ENCODE results near the gene SLC35G4. TPM values are rescaled to one million over a fixed set of nuclear protein-coding genes. Genes with fewer than 3 reads are reported as not detected.
"Not testable (repeated sequence)": the region's sequence is repeated elsewhere in the genome, so short reads cannot be mapped to it uniquely, and the experiment has no call there.

Gene SLC35G4
- polyA plus RNA-seq, 3 donors: not detected

GRCh38 chr18:11600321-11600720 lies 9.1 kb upstream of the SLC35G4 start:
- no peaks in the 10 kb centered on the region for H3K36me3 ChIP-seq (replicated peaks in 1 of 2; ENCODE audit: control insufficient read depth in 1 of 2, insufficient read depth in 2 of 2, low read length in 2 of 2)
- no peak overlapping the region for H3K27ac ChIP-seq (ENCODE audit: low read depth in 1 of 2, low read length in 2 of 2)
- no peak for TF ChIP-seq CTCF (IDR thresholded peaks at IDR 0.05)
- Mint-ChIP-seq H3K9me3 (peaks cover 0 to 8% (median 2%) of the 10 kb centered on the region in 7 donors), H3K27ac (no peak overlapping the region), H3K36me3 (no peaks in the 10 kb centered on the region), H3K27me3 (ENCODE audit: low read depth in 3 of 3) (peaks cover 0 to 3% (median under 1%) of the 10 kb centered on the region in 3 donors), H3K4me3 (no peak overlapping the region), H3K4me1 (no peaks in the 10 kb centered on the region)
- H2AFZ ChIP-seq (ENCODE audit: insufficient read depth, low read depth, low read length, poor library complexity, severe bottlenecking): no peak overlapping the region
- no peaks in the 10 kb centered on the region for H3K9me3 ChIP-seq (replicated peaks in 1 of 2; ENCODE audit: control insufficient read depth in 1 of 2, insufficient read depth in 1 of 2, low read length in 2 of 2)
- no peak overlapping the region for H3K4me3 ChIP-seq (replicated peaks in 1 of 3; ENCODE audit: low read depth in 2 of 3, low read length in 3 of 3)
- DNase-seq: no peak
- intact Hi-C loops (cut with micrococcal nuclease): no loop called here
- H3K79me2 ChIP-seq (ENCODE audit: insufficient read depth, low read length): no peaks in the 10 kb centered on the region
- H3K4me2 ChIP-seq (replicated peaks; ENCODE audit: extremely low read depth, low read length, poor library complexity, severe bottlenecking): no peak overlapping the region
- no peaks in the 10 kb centered on the region for H4K20me1 ChIP-seq (ENCODE audit: insufficient read depth, low read length)
- H3K4me1 ChIP-seq (ENCODE audit: control insufficient read depth in 1 of 2, insufficient read depth in 2 of 2, low read length in 2 of 2): no peaks in the 10 kb centered on the region
- 100% methylated on average over 3 of the region's 3 CpGs for WGBS (ENCODE audit: insufficient coverage)
- H3K27me3 ChIP-seq (ENCODE audit: control insufficient read depth in 2 of 2, insufficient read depth in 2 of 2, low read length in 2 of 2): no peaks in the 10 kb centered on the region
- no peak overlapping the region for H3K9ac ChIP-seq (ENCODE audit: insufficient read depth, low read length, poor library complexity, severe bottlenecking)

- TF ChIP-seq CTCF (IDR thresholded peaks at IDR 0.05): no peak
- no peak overlapping the region for H3K4me3 Mint-ChIP-seq
- no peaks in the 10 kb centered on the region for H3K36me3 ChIP-seq (replicated peaks in 1 of 2; ENCODE audit: control insufficient read depth in 1 of 2, insufficient read depth in 2 of 2, low read length in 2 of 2)
- no peak overlapping the region for H3K27ac ChIP-seq (ENCODE audit: low read depth in 1 of 2, low read length in 2 of 2)
- H2AFZ ChIP-seq (ENCODE audit: insufficient read depth, low read depth, low read length, poor library complexity, severe bottlenecking): no peak overlapping the region
- no peaks in the 10 kb centered on the region for H3K4me1 Mint-ChIP-seq
- 10% methylated on average over 2 of the region's 2 CpGs for WGBS (ENCODE audit: insufficient coverage)
- H3K27ac Mint-ChIP-seq: no peak overlapping the region
- H3K36me3 Mint-ChIP-seq: no peaks in the 10 kb centered on the region
- no peak overlapping the region for H3K9ac ChIP-seq (ENCODE audit: insufficient read depth, low read length, poor library complexity, severe bottlenecking)
- no peaks in the 10 kb centered on the region for H4K20me1 ChIP-seq (ENCODE audit: insufficient read depth, low read length)
- peaks cover 0 to 2% (median under 1%) of the 10 kb centered on the region in 7 donors for H3K9me3 Mint-ChIP-seq
- H3K27me3 Mint-ChIP-seq (ENCODE audit: low read depth in 3 of 3): peaks cover 0 to 2% (median 0%) of the 10 kb centered on the region in 3 donors
- no peak for DNase-seq
- H3K79me2 ChIP-seq (ENCODE audit: insufficient read depth, low read length): no peaks in the 10 kb centered on the region
- H3K9me3 ChIP-seq (replicated peaks in 1 of 2; ENCODE audit: control insufficient read depth in 1 of 2, insufficient read depth in 1 of 2, low read length in 2 of 2): no peaks in the 10 kb centered on the region
- no peak overlapping the region for H3K4me3 ChIP-seq (replicated peaks in 1 of 3; ENCODE audit: low read depth in 2 of 3, low read length in 3 of 3)
- intact Hi-C loops (cut with micrococcal nuclease): no loop called here
- H3K4me2 ChIP-seq (replicated peaks; ENCODE audit: extremely low read depth, low read length, poor library complexity, severe bottlenecking): no peak overlapping the region
- H3K4me1 ChIP-seq (ENCODE audit: control insufficient read depth in 1 of 2, insufficient read depth in 2 of 2, low read length in 2 of 2): no peaks in the 10 kb centered on the region
- H3K27me3 ChIP-seq (ENCODE audit: control insufficient read depth in 2 of 2, insufficient read depth in 2 of 2, low read length in 2 of 2): no peaks in the 10 kb centered on the region
These were observed 1.5 kb upstream of the SLC35G4 start for GRCh38 chr18:11607906-11608305.

- H3K9me3 Mint-ChIP-seq; H3K27me3 ChIP-seq (ENCODE audit: control insufficient read depth in 2 of 2, insufficient read depth in 2 of 2, low read length in 2 of 2); intact Hi-C loops (cut with micrococcal nuclease); H3K9me3 ChIP-seq (replicated peaks in 1 of 2; ENCODE audit: control insufficient read depth in 1 of 2, insufficient read depth in 1 of 2, low read length in 2 of 2); H3K36me3 Mint-ChIP-seq; H3K9ac ChIP-seq (ENCODE audit: insufficient read depth, low read length, poor library complexity, severe bottlenecking); H3K4me3 Mint-ChIP-seq; H3K4me2 ChIP-seq (replicated peaks; ENCODE audit: extremely low read depth, low read length, poor library complexity, severe bottlenecking); H3K4me1 ChIP-seq (ENCODE audit: control insufficient read depth in 1 of 2, insufficient read depth in 2 of 2, low read length in 2 of 2); H3K4me1 Mint-ChIP-seq; H3K4me3 ChIP-seq (replicated peaks in 1 of 3; ENCODE audit: low read depth in 2 of 3, low read length in 3 of 3); H4K20me1 ChIP-seq (ENCODE audit: insufficient read depth, low read length); H3K27me3 Mint-ChIP-seq (ENCODE audit: low read depth in 3 of 3); H3K27ac ChIP-seq (ENCODE audit: low read depth in 1 of 2, low read length in 2 of 2); H3K79me2 ChIP-seq (ENCODE audit: insufficient read depth, low read length); H3K27ac Mint-ChIP-seq; H3K36me3 ChIP-seq (replicated peaks in 1 of 2; ENCODE audit: control insufficient read depth in 1 of 2, insufficient read depth in 2 of 2, low read length in 2 of 2); H2AFZ ChIP-seq (ENCODE audit: insufficient read depth, low read depth, low read length, poor library complexity, severe bottlenecking); DNase-seq: not testable (repeated sequence)
- WGBS (ENCODE audit: insufficient coverage): no CpG with 5 or more reads among the region's 19 CpGs
These were observed 778 bp upstream of the SLC35G4 start for GRCh38 chr18:11608618-11609017.
